Measurements from ENCODE around the gene UBE2F. TPM values are rescaled to one million over a fixed set of nuclear protein-coding genes. Genes with fewer than 3 reads are reported as not detected.
A peak's percentile ranks its signal among the peaks of the same experiment; 100 is the strongest.

Gene UBE2F
- 18.1 TPM for polyA plus RNA-seq (2012; ENCODE audit: low read depth, missing spikeins)

- TF ChIP-seq POU2F2 (IDR thresholded peaks at IDR 0.05; ENCODE audit: low read depth, low read length) (no peak), TAF1 (IDR thresholded peaks at IDR 0.05; ENCODE audit: low read depth, low read length) (no peak), PAX5 (IDR thresholded peaks at IDR 0.05; ENCODE audit: insufficient read depth, low read length, severe bottlenecking) (peak; percentile 49), POLR2AphosphoS5 (IDR thresholded peaks at IDR 0.05; ENCODE audit: low read depth, low read length) (no peak), SPI1 (IDR thresholded peaks at IDR 0.05; ENCODE audit: low read depth, low read length) (no peak), POLR2A (IDR thresholded peaks at IDR 0.05; ENCODE audit: low read depth, low read length) (no peak)
- peak; percentile 99 for DNase-seq (ENCODE audit: insufficient read length, low spot score)
- FAIRE-seq: peak; percentile 93
Observed at GRCh38 chr2:237966565-237967462, at the start of gene UBE2F. Gene UBE2F, plus strand, starts transcription at chr2:237967014. Its CDS starts 6,094 bp downstream, at chr2:237973108.

GRCh38 chr2:237917696-237918374, 49.0 kb upstream of the UBE2F start:
- no peak for DNase-seq (ENCODE audit: insufficient read length, low spot score)
- no peak for TF ChIP-seq PAX5 (IDR thresholded peaks at IDR 0.05; ENCODE audit: insufficient read depth, low read length, severe bottlenecking)
- no peak for TF ChIP-seq SPI1 (IDR thresholded peaks at IDR 0.05; ENCODE audit: low read depth, low read length)
- no peak for TF ChIP-seq POLR2A (IDR thresholded peaks at IDR 0.05; ENCODE audit: low read depth, low read length)
- no peak for FAIRE-seq

GRCh38 chr2:237919593-237919992, 47.2 kb upstream of the UBE2F start:
- DNase-seq (ENCODE audit: insufficient read length, low spot score) (no peak), FAIRE-seq (no peak)
- no peak for TF ChIP-seq POU2F2 (IDR thresholded peaks at IDR 0.05; ENCODE audit: low read depth, low read length)
- TF ChIP-seq PAX5 (IDR thresholded peaks at IDR 0.05; ENCODE audit: insufficient read depth, low read length, severe bottlenecking): no peak
- TF ChIP-seq TAF1 (IDR thresholded peaks at IDR 0.05; ENCODE audit: low read depth, low read length): no peak
- no peak for TF ChIP-seq POLR2AphosphoS5 (IDR thresholded peaks at IDR 0.05; ENCODE audit: low read depth, low read length)
- no peak for TF ChIP-seq POLR2A (IDR thresholded peaks at IDR 0.05; ENCODE audit: low read depth, low read length)
- no peak for TF ChIP-seq SPI1 (IDR thresholded peaks at IDR 0.05; ENCODE audit: low read depth, low read length)

- no peak for DNase-seq (ENCODE audit: insufficient read length, low spot score)
- TF ChIP-seq POLR2AphosphoS5 (IDR thresholded peaks at IDR 0.05; ENCODE audit: low read depth, low read length) (no peak), SPI1 (IDR thresholded peaks at IDR 0.05; ENCODE audit: low read depth, low read length) (no peak), POU2F2 (IDR thresholded peaks at IDR 0.05; ENCODE audit: low read depth, low read length) (no peak), PAX5 (IDR thresholded peaks at IDR 0.05; ENCODE audit: insufficient read depth, low read length, severe bottlenecking) (no peak), POLR2A (IDR thresholded peaks at IDR 0.05; ENCODE audit: low read depth, low read length) (no peak), TAF1 (IDR thresholded peaks at IDR 0.05; ENCODE audit: low read depth, low read length) (no peak)
- no peak for FAIRE-seq
Observed at GRCh38 chr2:237920673-237921072, 46.1 kb upstream of the UBE2F start.

- DNase-seq (ENCODE audit: insufficient read length, low spot score) (no peak), FAIRE-seq (no peak)
- TF ChIP-seq SPI1 (IDR thresholded peaks at IDR 0.05; ENCODE audit: low read depth, low read length): no peak
- TF ChIP-seq TAF1 (IDR thresholded peaks at IDR 0.05; ENCODE audit: low read depth, low read length): no peak
- TF ChIP-seq POLR2A (IDR thresholded peaks at IDR 0.05; ENCODE audit: low read depth, low read length): no peak
- TF ChIP-seq POLR2AphosphoS5 (IDR thresholded peaks at IDR 0.05; ENCODE audit: low read depth, low read length): no peak
- TF ChIP-seq PAX5 (IDR thresholded peaks at IDR 0.05; ENCODE audit: insufficient read depth, low read length, severe bottlenecking): no peak
- TF ChIP-seq POU2F2 (IDR thresholded peaks at IDR 0.05; ENCODE audit: low read depth, low read length): no peak
Observed at GRCh38 chr2:237921967-237922492, 44.8 kb upstream of the UBE2F start.

- TF ChIP-seq POLR2AphosphoS5 (IDR thresholded peaks at IDR 0.05; ENCODE audit: low read depth, low read length) (no peak), TAF1 (IDR thresholded peaks at IDR 0.05; ENCODE audit: low read depth, low read length) (no peak), SPI1 (IDR thresholded peaks at IDR 0.05; ENCODE audit: low read depth, low read length) (no peak), POU2F2 (IDR thresholded peaks at IDR 0.05; ENCODE audit: low read depth, low read length) (no peak), PAX5 (IDR thresholded peaks at IDR 0.05; ENCODE audit: insufficient read depth, low read length, severe bottlenecking) (no peak), POLR2A (IDR thresholded peaks at IDR 0.05; ENCODE audit: low read depth, low read length) (no peak)
- no peak for DNase-seq (ENCODE audit: insufficient read length, low spot score)
- FAIRE-seq: no peak
Observed at GRCh38 chr2:237922641-237923361, 44.0 kb upstream of the UBE2F start.

- TF ChIP-seq TAF1 (IDR thresholded peaks at IDR 0.05; ENCODE audit: low read depth, low read length): no peak
- no peak for TF ChIP-seq POLR2AphosphoS5 (IDR thresholded peaks at IDR 0.05; ENCODE audit: low read depth, low read length)
- no peak for TF ChIP-seq PAX5 (IDR thresholded peaks at IDR 0.05; ENCODE audit: insufficient read depth, low read length, severe bottlenecking)
- no peak for TF ChIP-seq SPI1 (IDR thresholded peaks at IDR 0.05; ENCODE audit: low read depth, low read length)
- TF ChIP-seq POLR2A (IDR thresholded peaks at IDR 0.05; ENCODE audit: low read depth, low read length): no peak
- DNase-seq (ENCODE audit: insufficient read length, low spot score): peak; percentile 96
- peak; percentile 66 for FAIRE-seq
Observed at GRCh38 chr2:237923481-237924163, 43.2 kb upstream of the UBE2F start.

GRCh38 chr2:237924164-237924534, 42.7 kb upstream of the UBE2F start:
- TF ChIP-seq PAX5 (IDR thresholded peaks at IDR 0.05; ENCODE audit: insufficient read depth, low read length, severe bottlenecking): no peak
- TF ChIP-seq TAF1 (IDR thresholded peaks at IDR 0.05; ENCODE audit: low read depth, low read length): no peak
- TF ChIP-seq POLR2A (IDR thresholded peaks at IDR 0.05; ENCODE audit: low read depth, low read length): no peak
- no peak for TF ChIP-seq POLR2AphosphoS5 (IDR thresholded peaks at IDR 0.05; ENCODE audit: low read depth, low read length)
- TF ChIP-seq SPI1 (IDR thresholded peaks at IDR 0.05; ENCODE audit: low read depth, low read length): no peak
- TF ChIP-seq POU2F2 (IDR thresholded peaks at IDR 0.05; ENCODE audit: low read depth, low read length): no peak
- no peak for DNase-seq (ENCODE audit: insufficient read length, low spot score)
- no peak for FAIRE-seq
